CD4-positive, alpha-beta T cell treated with Interleukin-4 for 1 hour (primary cell): Measurements from ENCODE around the gene SLC4A1.

Experiments
- DNase-seq, 2 donors: peaks; one replicate each; pipeline ENCODE4 v3.0.0-alpha.2; 2020 to 2022

Gene SLC4A1

DNA sequence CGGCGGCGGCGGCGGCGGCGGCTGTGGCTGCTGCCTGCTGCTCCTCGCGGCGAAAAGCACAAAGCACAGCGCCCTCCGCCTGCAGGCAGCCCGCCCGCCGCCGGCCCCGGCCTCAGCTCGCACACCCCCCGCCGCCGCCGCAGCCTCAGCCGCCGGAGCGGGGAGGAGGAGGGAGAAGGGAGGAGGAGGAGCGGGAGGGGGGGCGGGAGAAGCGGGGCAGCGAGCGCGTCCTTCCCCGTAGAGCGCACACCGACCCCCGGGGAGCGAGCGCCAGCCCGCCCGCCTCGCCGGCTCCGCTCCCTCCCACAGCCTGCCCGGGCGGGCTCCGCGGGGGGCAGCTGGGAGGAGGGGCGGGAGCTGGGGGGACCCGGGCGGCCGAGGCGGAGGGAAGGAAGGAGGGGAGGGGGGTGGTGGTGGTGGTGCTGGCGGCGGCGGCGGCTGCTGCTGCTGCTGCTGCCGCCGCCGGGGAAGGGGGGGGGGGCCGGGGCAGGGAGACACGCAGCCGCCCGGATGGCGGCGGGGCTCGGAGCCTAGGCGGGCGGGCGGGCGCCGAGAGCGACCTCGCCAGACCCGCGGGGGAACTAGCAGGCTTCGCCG is 48.2 kb downstream of the SLC4A1 start, which contains the start of gene UBTF:
Gene UBTF, minus strand, starts transcription at position 60 of the 597 bp plus-strand sequence. CDS start 1,446 bp downstream, outside the sequence.
- DNase-seq: peak; percentile 80 to 83

DNA sequence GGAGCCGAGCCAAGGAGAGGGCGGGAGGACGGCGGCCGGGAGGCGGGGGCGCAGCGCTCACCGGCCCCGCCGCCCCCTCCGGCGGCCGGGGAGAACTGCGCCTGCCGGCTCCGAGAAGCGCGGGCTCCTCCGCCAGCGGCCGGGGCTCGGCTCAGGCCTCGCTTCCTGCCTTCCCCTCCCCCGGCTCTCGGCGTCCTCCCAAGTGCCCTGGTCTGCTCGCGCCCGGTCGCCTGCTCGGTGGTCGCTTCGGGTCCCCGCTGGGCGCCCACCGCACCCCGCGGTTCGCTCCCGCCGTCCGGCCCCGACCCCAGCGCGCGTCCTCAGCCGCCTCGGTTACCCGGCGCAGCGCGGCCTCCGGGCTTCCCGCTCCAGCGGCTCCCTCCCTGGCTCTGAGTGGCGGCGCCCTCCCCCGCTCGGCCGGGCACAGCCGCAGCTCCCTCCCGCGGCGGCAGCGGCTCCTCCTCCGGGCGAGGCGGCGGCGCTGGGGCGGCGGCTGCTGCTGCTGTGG is 48.8 kb downstream of the SLC4A1 start:
- peak; percentile 68 to 74 for DNase-seq

DNA sequence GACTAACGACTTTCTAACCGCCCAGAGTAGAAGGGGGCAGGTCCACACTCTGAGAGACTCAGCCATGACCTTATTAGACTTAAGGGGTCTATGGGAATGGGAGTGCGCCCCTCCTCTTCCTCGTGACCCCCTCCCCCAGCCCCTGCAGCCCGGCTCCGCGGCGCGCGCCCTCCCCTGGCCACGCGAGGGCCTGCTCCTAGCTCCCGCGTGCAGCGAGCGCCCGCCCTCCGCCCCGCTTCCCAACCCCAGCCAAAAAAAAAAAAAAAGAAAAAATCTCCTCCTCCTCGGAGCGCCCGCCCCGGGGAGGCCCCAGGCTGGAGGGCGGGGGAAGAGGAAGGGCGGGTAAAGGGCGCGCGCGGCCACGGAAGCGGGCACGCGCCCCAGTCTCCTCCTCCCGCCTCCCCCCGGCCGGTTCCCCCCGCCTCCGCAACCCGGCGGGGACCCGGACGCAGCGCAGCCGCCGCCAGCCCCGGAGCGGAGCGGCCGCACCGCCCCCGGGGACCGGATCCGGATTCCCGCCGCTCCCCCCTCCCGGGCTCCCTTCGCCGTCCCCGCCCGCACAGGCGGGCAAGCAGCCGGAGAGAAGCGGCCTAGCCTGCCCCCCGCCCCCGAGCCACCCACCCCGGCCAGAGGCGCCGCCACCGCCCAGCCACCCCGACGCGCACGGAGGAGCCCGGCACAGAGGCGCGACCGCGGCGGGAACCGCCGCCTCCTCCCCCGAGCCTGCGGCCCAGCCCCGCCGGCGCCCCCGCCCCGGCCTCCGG is 49.4 kb downstream of the SLC4A1 start:
- peak; percentile 90 to 91 for DNase-seq

DNA sequence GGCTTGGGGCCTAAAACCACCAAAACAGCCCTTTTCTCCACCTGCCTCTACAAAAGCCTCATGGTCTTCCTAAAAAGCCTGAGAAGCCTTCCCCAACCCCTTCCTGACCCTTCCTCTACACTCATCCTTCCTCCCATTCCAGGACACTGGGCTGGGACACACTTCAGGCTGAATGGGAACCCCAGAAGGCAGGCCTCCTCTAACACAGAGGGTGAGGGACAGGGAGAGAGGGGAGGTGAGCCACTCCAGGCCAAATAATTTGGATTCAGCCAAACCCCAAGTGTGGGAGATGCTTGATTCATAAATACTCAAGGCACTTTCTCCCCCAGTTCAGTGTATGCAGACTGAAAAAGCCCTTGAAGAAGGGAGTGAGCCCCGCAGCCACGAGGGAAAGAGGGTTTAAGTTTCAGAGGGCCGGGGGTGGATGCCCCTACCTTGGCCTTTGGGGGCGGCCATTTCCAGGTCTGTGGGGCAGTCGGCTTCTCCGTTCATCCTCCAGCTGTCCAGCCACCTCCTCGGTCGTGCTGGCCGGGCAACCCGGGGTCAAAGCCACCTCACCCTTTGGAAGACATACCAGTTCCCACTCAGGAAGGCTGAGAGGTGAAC is 50.1 kb downstream of the SLC4A1 start:
- no peak for DNase-seq

DNA sequence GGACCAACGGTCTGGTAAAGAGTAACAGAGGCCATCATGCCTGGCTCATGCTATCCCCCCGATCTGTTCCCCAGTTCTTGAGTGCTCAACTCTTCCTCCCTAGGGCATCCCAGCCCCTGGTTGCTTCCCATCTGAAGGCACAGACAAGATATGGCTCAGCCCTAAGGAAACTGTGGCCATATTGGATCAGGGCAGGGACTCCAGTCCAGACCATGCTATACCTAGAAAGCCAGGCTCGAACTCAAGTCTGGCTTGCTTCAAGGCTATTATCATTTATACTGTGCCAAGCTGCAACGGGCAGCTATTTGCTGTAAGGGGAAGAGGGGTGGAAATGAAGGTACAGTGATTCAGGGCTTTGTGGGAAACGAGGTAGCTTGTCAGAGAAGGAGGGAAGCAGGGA is 51.2 kb downstream of the SLC4A1 start:
- no peak for DNase-seq

DNA sequence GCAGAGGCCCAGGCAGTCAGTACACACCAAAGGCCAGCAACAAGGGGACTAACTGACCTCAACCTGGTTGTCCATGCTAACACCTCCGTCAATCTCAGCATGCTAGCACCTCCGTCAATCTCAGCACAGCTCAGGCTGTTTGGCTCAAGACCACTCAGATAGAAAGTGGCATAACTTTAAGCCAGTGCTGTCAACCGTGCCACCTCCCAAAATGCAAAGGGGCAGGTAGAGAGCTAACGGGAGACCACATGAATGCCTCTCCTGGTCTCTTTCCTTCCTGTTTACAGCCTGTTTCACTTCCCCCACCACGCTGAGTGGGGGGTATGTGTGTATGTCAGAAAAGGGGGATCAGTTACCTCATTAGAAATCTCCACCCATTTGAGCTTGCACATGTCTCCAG is 51.8 kb downstream of the SLC4A1 start:
- peak; percentile 56 to 67 for DNase-seq

DNA sequence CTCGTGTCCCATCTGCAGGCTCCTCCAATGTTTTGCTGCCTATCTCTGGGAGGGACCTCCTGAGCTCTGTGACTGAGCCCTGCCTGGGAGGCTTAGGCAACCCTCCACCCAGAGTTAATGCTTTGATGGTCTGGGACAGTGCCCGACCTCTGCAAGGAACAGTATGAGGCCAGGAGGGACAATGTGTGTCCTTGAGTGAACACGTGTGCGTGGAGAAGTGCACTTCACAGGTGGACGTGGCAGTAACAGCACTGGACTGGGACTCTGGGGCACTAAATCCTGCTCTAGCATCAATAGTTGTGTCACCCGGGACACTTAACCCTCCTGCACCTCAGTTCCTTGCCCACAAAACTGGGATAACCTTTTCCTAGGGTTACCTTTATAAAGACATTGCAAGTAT is 53.0 kb downstream of the SLC4A1 start:
- no peak for DNase-seq

DNA sequence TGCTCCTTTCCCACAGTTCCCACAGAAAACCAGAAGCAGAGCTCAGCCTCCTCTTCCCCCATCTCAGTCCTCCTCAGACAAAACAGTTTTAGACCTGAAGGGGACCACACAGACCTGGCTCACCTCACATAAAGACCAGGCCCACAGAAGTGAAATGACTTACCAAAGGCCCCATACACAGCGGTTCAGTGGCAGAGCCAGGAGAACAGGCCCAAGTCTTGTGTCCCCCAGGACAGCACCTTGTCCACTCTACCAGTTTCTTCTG is 53.8 kb downstream of the SLC4A1 start:
- no peak for DNase-seq

DNA sequence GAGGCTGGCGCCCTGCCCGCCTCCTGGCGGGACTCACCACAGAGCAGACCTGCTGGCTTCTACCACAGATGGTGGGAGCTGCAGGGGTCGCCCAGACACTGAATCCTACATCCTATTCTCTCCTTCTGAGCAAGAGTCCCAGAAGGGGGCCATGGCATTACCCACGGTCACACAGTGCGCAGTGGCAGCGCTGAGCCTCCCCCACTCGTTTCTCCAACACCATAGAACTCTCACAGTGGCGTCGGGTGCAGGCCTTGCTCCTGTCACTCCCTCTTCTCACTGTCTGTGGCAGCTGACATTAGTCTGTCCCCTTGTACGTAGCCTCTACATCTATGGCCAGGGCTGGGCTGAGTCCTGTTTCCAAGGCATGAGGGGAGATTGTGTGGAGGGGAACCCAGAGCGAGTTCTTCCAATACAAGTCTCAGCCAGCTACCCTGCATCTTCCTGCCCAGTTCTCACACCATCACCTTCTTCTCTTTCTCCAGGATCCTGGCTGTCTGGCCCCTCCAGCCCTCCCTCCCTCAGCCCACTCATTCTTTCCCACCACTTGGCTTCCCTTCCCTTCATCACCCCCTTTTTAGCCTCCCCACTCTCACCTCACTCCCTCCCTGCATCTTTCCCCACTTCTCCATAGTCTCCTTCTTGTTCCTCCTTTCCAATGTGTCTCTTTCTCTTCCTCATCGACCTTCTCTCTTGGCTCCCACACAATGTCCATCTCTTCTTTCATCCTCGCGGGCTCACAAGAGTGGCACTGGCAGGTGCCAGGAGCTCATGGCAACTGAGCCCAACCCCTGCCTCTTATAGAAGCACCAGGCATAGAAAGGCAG is 54.3 kb downstream of the SLC4A1 start:
- DNase-seq: no peak

DNA sequence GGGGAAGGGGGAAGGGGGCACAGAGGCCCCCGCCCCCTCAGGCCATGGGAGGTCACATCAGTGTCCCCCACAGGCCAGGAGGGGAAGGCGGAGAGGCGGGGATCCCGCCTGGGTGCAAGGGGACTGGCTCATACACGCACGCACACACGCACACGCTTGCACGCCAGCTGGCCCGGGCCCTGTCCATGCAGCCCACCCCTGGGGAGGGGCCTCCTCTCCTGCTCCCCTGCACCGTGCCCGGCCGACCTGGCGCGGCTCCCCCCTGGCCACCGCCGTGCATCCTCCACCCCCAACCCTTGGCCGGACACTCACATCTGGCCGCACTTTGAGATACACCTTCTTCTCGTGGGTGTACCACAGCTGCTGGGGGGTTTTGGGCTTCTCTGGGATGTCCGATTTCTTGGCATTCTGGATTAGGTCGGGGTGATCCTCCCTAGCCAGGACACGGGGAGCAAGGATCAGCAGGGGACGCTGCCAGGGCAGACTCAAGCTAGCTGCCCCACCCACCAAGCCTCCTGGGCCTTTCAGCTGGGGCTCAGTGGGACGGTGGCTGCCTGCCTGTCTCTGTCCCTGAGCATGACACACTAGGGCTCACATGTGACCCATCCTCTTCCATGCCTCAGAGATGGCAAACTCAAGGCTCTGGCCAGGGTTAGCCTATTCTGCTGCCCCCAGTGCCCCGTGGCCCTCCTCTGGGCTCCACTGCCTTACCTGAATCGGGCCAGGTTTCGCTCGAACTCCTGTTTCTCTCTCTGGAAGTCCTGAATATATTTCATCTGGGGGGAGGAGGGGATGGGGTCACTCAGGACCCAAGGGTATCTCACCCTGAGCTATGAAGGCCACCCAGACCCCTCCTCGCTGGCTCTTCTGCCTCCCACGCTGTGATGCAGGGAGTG is 55.2 kb downstream of the SLC4A1 start:
- DNase-seq: no peak

DNA sequence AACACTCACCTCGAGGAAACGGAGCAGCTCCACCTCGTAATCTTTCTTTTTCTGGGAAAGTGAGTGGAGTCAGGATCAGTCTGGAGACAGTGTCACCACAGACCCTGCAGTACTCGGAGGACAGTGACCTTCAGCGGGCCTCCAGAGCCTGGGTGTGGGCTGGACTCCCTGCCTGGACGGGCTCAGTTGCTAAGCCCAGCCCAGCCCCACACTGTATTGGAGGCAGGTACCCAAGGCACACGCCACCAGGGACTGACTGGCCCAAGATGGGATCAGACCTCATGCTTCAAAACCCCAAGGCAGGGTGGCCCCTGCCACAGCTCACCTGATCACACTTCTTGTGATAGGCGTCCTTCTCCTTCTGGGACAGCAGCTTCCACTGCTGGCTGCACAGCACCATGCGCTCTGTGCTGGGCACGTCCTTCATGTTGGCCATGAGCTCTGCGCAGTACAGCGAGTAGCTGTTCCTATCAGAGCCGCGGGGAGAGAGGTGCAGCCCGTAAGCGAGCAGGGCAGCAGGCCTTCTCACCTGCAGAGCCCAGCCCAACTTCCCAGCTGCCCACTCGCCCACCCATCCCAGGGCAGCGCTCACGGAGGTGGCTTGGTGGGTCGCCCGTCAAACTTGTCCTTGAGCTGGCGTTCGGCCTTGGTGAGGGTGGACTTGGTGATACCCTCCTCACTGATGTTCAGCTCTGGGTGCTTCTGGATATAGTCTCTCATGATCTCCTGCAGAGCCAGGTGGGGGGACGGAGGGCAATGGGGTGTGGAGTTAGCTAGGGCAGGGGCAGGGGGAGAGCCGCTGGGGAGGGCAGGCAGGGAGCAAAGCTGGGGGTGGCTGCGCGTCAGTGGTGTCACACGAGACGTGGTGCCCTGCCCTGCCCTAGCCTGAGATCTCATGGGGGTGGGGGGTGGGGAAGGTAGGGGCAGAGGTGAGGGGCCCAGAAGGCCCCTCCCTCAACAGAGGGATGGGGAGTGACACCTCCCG is 56.4 kb downstream of the SLC4A1 start:
- DNase-seq: no peak

DNA sequence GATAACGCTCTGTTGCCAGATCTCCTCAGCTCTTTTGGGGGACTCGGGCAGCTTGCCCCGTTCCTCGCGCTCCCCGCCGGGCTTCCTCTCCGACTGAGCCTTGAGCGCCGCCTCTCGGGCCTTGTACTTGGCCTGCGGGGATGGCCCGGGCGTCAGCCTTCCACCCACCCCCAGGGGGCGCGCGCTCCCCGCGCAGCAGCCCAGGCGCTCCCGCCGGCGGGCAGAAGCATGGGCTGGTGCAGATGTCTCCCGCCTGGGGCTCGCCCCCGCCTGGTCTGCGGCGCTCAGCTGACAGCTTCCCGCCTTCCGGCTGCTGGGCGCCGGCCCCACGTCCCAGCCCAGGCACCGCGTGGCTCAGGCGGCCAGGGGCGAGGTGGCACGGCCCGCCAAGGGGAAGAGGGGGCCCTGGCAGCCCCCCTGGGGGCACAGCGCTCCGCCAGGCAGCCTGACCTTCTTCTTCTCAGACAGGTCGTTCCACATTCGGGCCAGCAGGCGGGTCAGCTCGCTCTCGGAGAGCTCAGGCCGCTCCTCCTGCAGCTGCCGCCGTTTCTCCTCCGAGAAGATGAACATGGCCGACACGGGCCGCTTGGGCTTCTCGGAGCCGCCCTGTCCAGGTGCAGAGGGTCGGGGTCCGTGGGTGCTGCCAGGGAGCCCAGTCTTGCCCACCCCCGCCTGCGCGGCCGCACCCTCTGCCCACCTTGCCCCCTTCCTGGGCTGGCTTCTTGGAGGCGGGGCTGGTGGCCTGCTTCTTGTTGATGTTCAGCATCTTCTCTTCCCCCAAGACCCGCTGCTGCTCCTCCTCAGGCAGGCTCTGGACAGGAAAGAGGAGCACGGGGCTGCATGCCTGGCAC is 57.4 kb downstream of the SLC4A1 start:
- DNase-seq: peak; percentile 92

DNA sequence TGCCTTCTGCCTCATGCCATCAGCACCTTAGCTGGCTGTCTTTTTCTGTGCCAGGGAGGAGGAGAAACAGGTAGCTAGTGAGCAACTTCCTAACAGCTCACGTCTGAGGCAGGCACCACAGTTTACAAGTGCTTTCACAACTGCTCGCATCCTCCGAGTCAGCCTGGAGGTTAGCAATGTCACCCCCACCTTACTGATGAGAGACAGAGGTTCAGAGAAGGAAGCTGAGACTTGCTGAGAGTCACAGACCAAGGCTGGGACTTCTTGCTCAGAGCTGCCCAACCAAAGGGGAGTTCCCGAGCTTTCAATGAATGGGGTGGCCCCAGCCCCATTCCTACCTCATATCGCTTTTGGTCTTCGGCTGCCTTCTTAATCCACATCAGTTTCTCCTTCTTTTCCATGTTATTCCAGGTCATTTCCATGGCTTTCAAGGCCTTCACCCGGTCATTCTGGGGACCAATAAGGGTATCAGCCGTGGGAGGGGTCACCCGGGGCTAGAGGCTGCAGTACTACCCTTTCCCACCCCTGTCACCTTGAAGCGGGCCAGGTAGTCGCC is 58.1 kb downstream of the SLC4A1 start:
- DNase-seq: peak in 1 of 2 donors; percentile 17

DNA sequence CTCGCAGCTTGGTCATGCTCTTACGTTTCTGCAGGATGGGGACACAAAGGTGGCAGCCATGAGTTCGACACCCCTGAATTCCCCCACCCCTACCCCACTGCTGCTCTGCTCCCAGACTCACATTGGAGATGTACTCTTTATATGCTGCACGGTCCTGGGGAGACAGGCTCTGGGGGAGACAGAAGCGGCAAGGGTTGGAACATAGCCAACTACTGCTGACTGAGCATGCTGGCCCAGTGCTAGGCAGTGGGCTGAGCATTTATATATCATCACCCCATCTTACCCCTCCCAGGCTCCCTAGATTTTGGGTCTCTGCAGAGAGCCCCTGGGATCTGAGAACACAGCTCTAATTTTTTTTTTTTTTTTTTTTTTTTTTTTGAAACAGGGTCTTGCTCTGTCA is 60.2 kb downstream of the SLC4A1 start:
- DNase-seq: no peak

DNA sequence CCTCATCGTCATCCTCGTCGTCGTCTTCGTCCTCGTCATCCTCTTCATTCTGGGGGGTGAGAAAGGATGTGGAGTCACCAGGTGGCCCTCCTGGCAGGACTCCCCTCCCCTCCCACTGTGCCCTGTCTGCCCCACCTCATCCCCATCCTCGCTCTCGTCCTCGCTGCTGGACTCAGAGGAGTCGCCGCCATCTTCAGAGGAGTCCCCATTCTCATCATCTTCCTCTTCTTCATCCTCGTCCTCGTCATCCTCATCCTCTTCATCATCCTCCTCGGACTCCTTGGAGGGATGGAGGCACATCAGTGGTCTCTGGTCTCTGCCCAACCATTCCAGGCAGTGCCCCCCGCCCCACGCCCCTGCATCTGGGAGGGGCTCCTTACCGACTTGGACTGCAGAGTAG is 60.6 kb downstream of the SLC4A1 start:
- no peak for DNase-seq

DNA sequence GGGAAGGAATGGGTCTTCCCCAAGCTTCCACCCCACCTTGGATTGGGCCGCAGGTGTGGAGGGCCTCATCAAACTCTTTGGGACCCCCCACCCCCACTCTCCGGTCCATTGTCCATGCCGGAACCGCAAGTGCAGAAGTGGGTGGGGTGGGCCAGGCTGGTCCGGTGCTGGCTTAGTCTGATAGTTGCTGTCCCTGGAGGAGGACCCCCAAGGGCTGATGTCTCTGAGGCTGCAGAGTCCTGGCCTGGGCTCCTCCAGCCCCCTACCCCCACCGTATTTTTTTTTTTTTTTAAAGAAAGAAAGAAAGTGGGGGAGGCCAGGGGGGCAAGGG is 61.1 kb downstream of the SLC4A1 start:
- DNase-seq: no peak

DNA sequence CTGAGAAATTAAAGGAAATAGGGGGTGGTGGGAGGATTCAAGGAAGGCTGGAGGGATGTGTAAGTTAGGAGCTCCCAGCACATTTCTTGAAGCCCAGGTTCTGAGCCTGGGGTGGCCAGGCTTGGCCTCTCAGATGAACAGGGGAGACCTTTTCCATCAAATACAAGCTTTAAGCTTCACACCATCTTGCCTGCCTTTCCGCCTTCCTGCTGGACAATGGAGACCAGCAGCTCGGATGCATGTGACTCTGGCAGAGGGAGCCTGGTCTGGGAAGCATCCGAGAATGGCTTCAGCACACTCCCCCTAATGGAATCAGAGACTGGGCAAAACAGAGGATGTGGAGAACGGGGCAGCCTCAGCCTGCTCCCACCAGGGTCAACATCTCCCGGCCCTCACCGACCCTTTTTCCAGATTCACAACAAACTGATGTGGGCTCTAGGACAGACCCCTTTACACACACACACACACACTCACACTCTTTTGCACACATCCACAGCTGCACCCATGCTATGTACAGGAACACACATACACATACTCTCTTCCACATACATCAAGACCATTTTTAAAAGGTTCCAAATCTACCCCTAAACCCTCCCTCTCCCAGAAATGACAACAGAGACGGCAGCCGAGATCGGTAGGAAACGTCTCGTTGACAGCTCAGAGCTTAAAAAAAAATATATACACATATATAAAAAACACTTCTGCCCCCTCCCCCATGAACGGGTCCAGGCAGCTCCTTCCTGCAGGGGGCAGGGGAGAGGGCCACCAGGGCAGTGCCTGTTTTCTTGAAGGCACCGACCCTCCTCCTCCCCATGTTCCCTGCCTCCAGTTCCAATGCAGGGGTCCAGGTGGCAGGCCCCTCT is 61.7 kb downstream of the SLC4A1 start:
- DNase-seq: no peak

DNA sequence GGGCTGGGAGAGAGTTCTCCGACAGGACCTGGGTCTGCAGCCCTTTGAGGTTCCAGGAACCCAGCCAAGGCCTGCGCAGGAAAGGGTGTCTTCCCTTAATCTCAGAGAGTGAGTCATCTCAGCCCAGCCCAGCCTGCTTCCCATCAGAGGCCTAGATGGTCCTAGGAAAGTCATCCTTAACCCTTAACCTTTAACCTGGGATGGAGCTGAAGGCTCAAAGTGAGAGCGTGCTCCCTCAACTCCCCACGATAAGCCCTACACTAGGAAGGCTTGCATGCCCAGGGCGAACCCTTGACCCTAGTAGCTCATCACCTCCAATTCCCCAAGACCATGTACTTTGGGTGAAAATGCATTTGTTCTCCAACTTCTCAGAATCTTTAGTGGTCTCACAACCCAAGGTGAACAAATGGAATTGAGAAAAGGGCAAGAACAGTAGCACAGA is 63.5 kb downstream of the SLC4A1 start:
- DNase-seq: no peak
